Mesenteric fat pad (tissue), 1 donor: ENCODE results near the gene SPATA33. TPM values are rescaled to one million over a fixed set of nuclear protein-coding genes. Genes with fewer than 3 reads are reported as not detected.

Experiments used
- DNase-seq: peaks from one replicate; pipeline ENCODE4 v3.0.0-alpha.2; 2020; ENCODE audit warnings: low spot score
- total RNA-seq: library from RNA; stranded (reverse); fragmentation: NEBNext Ultra II Directional; extraction: Animal tissue kit (Norgen Biotek cat#: 25700); gene quantifications from one replicate; pipeline ENCODE4 v1.2.1, GENCODE V29; 2021
- donor health status: DM: yes; HTN: yes; CAD: no.

Gene SPATA33
- total RNA-seq, 1 donor from 2014 or later = 4.6 TPM

DNA sequence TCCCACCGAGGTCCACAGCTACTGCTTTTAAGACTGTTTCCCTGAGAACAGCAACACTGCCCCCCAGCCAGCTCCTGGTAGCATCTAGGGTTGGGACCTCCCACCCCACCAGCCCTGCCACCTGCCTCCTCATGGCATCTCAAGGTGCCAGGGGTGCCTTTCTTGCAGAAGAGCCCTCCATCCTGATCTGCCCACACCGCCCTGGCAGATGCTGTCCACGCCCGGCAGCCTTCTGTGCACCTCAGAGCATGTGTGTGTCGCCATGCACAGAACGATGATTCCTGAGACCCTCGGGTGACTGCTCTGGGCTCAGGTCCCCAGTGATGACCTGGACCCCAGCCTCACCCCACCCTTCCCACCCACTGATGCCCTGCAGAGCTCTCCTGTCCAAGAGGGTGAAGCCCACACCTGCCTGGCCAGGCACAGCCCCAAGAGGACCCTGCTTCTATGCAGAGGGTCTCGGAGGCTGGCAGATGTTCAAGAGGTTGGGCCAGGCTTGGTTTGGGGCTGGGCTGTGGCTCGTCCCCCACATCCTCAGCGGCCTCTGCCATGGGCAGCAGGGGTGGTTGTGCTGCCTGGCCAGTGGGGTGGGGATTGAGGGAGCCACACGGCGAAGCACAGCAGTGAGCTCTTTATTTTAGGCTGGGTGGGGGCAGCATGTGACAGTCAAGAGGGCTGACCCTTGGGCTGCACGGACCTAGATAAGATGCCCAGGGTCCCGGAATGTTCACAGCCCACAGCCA lies 49.1 kb downstream of the SPATA33 start:
- no peak for DNase-seq

DNA sequence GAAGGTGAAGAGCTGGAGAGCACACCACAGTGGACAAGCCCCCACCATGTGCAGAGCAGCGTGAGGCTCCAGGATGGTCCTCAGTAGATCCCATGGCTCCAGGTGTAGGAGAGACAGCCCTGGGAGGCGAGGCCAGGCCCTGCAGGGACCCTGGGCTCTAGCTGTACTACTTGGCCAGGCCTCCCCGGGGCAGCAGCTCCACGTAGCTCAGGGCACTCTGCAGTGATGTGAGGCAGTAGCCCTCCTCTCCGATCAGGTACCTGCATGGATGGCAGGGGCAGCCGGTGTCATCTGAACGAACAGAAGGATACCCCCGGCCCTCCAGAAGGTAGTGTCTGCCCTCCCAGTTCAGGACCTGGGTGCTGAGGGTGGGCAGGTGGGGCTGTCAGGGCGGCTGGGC lies 50.1 kb downstream of the SPATA33 start:
- DNase-seq = no peak

DNA sequence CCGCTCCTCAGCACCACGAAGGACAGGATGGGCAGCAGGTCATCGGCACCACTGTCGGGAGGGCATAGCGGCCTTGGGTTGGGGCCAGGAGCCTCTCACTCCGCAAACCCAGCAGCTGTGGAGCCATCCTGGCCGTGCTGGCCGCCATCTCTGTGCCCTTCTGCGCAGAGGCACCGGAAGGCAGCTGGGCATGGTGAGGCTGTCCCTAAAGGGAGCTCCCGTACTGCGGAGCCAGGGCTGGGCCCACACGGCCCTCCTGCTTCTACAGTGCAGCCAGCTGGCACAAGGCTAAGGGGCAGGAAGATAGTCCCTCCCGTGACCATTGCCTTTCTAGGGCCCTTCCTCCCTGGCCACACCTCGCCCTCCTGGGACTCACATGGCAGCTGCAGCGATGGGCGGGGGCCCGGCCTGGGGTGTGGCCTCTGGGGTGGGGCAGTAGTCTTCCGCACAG lies 50.9 kb downstream of the SPATA33 start:
- DNase-seq = no peak

DNA sequence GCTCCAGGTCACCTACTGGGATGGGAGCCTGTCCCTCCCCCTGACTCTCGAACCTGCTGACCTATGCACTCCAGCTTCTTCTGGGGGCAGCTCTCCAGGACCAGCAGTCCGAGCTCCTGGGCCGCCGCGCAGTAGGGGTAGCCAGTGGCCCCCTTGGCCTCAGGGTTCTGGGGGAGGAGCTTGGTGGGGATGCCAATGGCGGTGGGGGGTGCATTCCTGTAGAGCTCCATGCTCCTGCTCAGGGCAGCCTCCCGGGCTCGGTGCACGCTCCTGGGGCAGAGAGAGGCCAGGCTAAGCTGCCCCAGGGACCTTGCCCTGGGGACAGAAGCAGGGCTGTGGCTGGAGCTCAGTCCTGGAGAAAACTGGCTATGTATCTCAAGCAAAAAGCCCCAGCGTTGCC lies 51.5 kb downstream of the SPATA33 start:
- DNase-seq = no peak

DNA sequence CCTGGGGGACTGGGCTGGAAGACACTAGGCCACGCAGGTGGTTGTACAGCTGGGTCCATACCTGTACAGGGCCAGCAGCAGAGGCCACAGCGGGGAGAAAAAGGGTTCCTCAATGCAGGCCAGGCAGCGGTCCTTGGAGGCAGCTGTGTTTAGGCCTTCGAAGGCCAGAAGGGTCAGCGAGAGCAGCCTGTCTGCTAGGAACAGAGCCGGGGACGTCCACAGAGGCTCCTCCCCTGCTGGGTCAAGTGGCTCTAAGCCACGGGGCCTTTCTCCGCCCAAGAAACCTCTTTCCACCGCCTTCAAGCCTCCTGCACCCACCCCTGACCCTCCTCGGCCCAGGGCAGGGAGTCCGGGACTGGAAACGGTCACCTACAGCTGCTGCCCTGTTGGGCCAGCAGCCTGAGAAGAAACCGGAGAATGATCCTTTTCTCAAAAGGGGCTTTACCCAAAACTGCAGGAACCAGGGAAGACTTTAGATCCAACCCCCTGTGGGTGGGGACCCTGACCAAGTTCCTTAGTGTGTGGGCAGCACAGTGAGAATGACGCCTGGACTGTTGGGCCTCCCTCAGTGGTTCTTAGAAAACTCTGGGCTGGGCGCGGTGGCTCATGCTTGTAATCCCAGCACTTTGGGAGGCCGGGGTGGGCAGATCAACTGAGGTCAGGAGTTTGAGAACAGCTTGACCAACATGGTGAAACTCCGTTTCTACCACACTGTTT lies 52.2 kb downstream of the SPATA33 start:
- DNase-seq = no peak

DNA sequence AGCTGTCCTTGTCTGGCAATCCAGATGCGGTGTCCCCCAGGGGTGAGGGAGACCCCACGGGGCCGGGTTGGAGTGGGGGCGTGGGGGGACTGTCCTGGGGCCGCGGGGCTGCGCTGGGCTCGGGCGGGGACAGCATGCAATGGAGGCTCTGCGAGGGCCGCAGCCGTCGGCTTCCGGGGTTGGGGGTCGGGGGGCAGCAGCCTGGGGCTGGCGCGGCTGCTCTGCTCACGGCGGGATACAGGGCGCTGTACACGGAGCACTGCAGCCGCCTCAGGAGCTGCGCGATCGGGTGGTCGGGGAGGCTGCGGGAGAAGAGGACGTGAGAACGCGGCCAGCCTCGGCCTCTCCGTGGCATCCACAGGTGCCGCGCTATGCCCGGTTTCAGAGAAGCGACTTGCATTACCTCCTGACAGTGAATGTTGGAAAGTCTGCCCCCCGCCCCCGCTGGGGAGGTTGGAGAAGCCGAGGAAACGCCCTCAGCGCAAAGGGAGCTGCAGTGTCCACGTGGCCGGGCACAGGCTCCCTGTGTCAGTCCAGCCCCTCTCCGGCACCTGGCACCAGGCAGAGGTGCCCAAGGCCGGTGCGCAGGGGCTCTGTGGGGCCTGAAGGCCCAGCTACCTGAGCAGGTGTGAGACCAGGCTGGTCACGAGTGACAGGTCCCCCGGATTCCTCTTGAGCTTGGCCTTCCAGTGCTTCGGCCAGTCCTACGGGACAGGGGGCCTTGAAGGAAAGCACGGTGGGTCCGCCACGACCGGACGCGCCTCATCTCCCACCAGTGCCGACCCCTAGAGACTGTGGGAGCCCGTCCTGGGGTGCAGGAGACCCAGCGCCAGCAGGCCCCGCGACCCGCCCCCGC lies 53.3 kb downstream of the SPATA33 start:
- DNase-seq = no peak

DNA sequence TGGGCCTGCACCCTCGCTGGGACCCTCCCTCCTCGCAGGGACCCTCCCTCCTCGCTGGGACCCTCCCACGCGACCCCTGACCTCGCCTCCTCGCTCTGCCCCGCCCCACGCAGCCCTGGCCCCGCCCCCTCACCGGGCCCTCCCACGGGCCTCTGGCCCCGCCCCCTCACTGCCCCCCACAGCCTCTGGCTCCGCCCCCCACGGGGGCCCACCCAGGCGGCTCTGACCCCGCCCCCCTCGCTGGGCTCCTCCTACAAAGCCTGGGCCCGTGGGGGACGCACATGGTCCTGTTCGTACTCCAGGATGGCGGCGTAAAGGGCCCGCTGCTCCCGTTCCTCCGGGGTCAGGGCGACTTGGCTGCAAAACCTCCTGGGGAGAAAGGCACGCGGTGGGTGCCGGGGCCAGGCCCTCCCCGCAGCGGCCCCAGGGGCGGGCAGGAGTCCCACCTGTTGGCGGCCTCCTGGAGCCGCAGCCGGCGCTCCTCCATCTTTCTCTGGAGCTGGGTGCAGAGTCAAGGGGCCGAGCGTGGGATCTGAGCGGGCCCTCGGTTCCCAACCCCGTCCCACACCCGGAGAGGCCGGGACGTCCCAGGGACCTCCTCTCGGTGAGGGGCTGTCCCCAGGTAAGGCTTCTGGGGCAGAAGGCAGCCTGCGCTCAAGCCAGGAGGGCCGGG lies 54.1 kb downstream of the SPATA33 start:
- no peak for DNase-seq

DNA sequence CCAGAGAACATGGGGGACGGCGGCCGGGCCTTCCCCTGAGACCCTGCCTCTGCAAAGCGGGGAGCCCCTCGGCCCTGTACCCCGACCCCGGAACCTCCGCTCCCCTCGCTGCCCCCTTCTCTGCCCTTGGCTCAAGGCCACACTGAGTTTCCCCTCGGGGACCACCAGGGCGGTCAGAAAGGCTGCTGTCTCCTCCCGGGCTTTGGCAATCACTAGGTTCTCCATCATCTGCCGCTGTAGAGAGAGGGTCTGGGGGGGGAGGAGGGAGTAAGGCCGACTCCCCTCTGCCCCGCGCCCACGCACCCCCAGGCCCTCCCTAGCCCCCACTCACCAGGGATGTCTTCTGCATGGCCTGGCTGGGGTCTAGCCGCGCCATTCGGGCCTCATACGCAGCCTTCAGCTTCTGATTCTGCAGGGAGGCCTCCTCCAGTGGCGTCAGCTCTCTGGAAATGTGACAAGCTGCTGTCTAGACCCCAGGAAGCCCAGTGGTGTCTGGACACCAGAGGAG lies 54.7 kb downstream of the SPATA33 start:
- no peak for DNase-seq

DNA sequence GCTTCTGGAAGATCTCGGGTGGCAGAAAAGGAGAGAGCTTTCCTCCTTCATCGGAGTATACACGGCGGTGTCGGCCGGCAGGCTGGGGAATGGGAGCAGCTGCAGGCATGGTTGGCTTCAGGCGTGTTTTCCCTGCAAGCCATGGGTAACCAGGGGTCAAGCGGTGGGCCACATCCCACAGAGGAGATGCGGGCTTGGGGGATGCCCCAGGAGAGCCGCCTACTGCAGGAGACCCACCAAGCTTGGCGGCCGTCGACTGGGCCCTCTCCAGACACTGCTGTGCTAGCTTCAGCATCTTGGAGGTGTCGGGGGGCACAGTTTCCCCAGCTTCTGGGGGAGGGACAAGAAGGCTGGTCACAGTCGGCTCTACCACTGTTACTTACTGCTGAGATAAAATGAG lies 58.9 kb downstream of the SPATA33 start:
- no peak for DNase-seq

DNA sequence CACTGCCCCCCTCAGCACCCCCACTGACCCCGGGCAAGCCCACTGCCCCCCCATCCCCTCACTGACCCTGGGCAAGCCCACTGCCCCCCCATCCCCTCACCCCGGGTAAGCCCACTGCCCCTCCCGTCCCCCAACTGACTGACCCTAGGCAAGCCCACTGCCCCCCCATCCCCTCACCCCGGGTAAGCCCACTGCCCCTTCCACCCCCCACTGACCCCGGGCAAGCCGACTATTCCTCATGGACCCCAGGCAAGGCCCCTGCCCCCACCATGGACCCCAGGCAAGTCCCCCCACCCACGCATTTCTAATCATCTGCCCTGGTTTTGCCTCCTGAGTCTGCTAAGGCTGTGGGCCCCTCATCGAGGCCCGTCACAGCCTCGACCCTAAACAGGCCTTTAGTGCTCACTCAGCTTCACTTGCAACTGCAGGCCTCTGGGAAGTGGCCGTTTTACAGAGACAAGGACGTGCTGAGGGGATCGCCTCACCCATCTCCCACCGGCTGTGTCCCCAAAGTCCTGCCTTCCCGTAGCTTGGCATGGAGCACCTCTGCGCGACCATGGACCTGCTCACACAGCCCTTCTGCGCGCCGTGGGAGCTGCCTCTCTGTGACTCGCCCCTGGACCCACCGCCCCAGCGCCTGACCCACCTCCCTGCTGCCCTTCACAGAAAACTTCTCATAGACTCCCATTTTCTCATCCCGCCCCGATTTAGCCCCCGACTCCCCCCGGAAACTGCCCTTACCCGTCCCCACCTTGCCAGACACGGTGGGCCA lies 59.5 kb downstream of the SPATA33 start:
- no peak for DNase-seq

DNA sequence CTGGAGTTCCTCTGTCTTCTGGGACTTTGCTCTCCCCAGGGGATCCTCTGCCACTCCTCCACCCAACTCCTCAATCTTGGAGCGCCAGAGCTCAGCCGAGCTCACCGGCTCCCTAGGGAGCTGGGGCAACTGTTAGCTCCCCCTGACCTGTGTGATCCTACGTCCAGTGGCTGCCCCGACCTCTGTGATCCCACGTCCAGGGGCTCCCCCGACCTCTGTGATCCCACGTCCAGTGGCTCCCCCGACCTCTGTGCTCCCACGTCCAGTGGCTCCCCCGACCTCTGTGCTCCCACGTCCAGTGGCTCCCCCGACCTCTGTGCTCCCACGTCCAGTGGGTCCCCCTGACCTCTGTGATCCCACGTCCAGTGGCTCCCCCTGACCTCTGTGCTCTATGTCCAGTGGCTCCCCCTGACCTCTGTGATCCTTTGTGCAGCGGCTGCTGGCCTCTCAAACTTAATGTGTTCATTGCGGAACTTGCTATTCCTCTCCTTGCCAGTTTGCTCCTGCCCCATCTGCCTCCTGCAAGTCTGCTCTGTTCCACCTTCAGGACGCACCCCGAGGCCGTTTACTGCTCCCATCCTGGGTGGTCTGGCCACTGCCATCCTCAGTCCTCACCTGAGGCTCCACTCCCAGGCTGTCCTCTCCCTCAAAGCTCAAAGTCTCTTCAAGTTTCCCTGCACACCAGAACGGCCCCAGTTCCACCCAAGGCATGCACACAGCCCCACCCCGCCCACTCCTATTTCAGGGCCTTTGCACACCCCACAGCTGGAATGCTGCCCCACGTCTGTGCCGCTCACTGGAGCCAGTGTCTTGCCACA lies 60.3 kb downstream of the SPATA33 start:
- no peak for DNase-seq

Other genes with a start within 250 kb of the SPATA33 start
- 120 TPM for gene ANKRD11, start 167.3 kb upstream of the SPATA33 start, total RNA-seq
- gene SPG7, start 149.4 kb upstream of the SPATA33 start, total RNA-seq = 90.0 TPM
- gene RPL13, start 97.2 kb upstream of the SPATA33 start, total RNA-seq = 1,718 TPM
- 1.3 TPM for gene CPNE7, start 82.1 kb upstream of the SPATA33 start, total RNA-seq
- 0.51 TPM for gene DPEP1, start 44.2 kb upstream of the SPATA33 start, total RNA-seq
- 64.3 TPM for gene CHMP1A, start 128 bp upstream of the SPATA33 start, total RNA-seq
- gene CDK10, start 28.9 kb downstream of the SPATA33 start, total RNA-seq = 41.0 TPM
- 9.1 TPM for gene SPATA2L, start 43.9 kb downstream of the SPATA33 start, total RNA-seq
- gene VPS9D1, start 63.1 kb downstream of the SPATA33 start, total RNA-seq = 17.9 TPM
- 26.0 TPM for gene ZNF276, start 63.7 kb downstream of the SPATA33 start, total RNA-seq
- 1.5 TPM for gene FANCA, start 158.8 kb downstream of the SPATA33 start, total RNA-seq
- gene SPIRE2, start 170.6 kb downstream of the SPATA33 start, total RNA-seq = 1.7 TPM
- 156 TPM for gene TCF25, start 215.8 kb downstream of the SPATA33 start, total RNA-seq